Endothelial cell (in vitro differentiated cells): ENCODE results near the gene ORC6. TPM values are rescaled to one million over a fixed set of nuclear protein-coding genes. Genes with fewer than 3 reads are reported as not detected.

Source experiments
- DNase-seq: peaks from one replicate; pipeline ENCODE4 v3.0.0; 2021; ENCODE audit warnings: low spot score
- H3K27ac Mint-ChIP-seq: one replicate; pipeline ENCODE4 v1.8.0; 2021; ENCODE audit warnings: mixed read lengths, inconsistent platforms; ENCODE audit not compliant: unreplicated experiment
- H3K27me3 Mint-ChIP-seq: one replicate; pipeline ENCODE4 v1.8.0; 2021; ENCODE audit warnings: mild to moderate bottlenecking, moderate library complexity, mixed read lengths, inconsistent platforms; ENCODE audit not compliant: unreplicated experiment
- H3K36me3 Mint-ChIP-seq: one replicate; pipeline ENCODE4 v1.8.0; 2021; ENCODE audit warnings: mild to moderate bottlenecking, low read depth, mixed read lengths, inconsistent platforms; ENCODE audit not compliant: unreplicated experiment
- H3K4me1 Mint-ChIP-seq: one replicate; pipeline ENCODE4 v1.8.0; 2021; ENCODE audit warnings: mild to moderate bottlenecking, mixed read lengths, inconsistent platforms; ENCODE audit not compliant: unreplicated experiment
- H3K4me3 Mint-ChIP-seq: one replicate; pipeline ENCODE4 v1.8.0; 2021; ENCODE audit warnings: mild to moderate bottlenecking, mixed read lengths, inconsistent platforms; ENCODE audit not compliant: unreplicated experiment
- H3K9me3 Mint-ChIP-seq: one replicate; pipeline ENCODE4 v1.8.0; 2021; ENCODE audit warnings: mixed read lengths, inconsistent platforms; ENCODE audit not compliant: unreplicated experiment
- CTCF ChIP-seq: fragments of 200-600 bp; sonication (generic); IDR thresholded peaks from one replicate; pipeline ENCODE4 v1.5.0; 2021; ENCODE audit warnings: antibody characterized with exemption; ENCODE audit not compliant: unreplicated experiment
- total RNA-seq: library from RNA; stranded (reverse); fragmentation: NEBNext Ultra II Directional; extraction: Animal tissue kit (Norgen Biotek cat#: 25700); gene quantifications from one replicate; pipeline ENCODE4 v1.2.1, GENCODE V29; 2021; ENCODE audit not compliant: unreplicated experiment

ORC6 gene
- total RNA-seq, 1 donor from 2014 or later: 22.4 TPM

GRCh38 chr16:46700048-46700447 lies 10.6 kb downstream of the ORC6 start:
- H3K9me3 Mint-ChIP-seq: no peaks in the 10 kb centered on the region
- no peak overlapping the region for H3K27ac Mint-ChIP-seq
- no peaks in the 10 kb centered on the region for H3K4me1 Mint-ChIP-seq
- no peaks in the 10 kb centered on the region for H3K27me3 Mint-ChIP-seq
- H3K36me3 Mint-ChIP-seq: peaks cover 6% of the 10 kb centered on the region
- no peak overlapping the region for H3K4me3 Mint-ChIP-seq
- no peak for DNase-seq
- TF ChIP-seq CTCF: no peak

GRCh38 chr16:46701615-46702014 lies 12.2 kb downstream of the ORC6 start:
- Mint-ChIP-seq H3K4me1 (no peaks in the 10 kb centered on the region), H3K9me3 (no peaks in the 10 kb centered on the region), H3K27ac (no peak overlapping the region), H3K4me3 (no peak overlapping the region), H3K27me3 (no peaks in the 10 kb centered on the region), H3K36me3 (no peaks in the 10 kb centered on the region)
- no peak for TF ChIP-seq CTCF
- no peak for DNase-seq

- no peaks in the 10 kb centered on the region for H3K27me3 Mint-ChIP-seq
- H3K36me3 Mint-ChIP-seq: no peaks in the 10 kb centered on the region
- DNase-seq: no peak
- no peaks in the 10 kb centered on the region for H3K9me3 Mint-ChIP-seq
- no peak overlapping the region for H3K27ac Mint-ChIP-seq
- H3K4me1 Mint-ChIP-seq: no peaks in the 10 kb centered on the region
- no peak for TF ChIP-seq CTCF
- H3K4me3 Mint-ChIP-seq: no peak overlapping the region
These were observed 12.6 kb downstream of the ORC6 start for GRCh38 chr16:46702030-46702429.

GRCh38 chr16:46706642-46707041 lies 17.2 kb downstream of the ORC6 start:
- H3K4me1 Mint-ChIP-seq: peaks cover 2% of the 10 kb centered on the region
- TF ChIP-seq CTCF: no peak
- no peak overlapping the region for H3K4me3 Mint-ChIP-seq
- peaks cover 4% of the 10 kb centered on the region for H3K9me3 Mint-ChIP-seq
- no peaks in the 10 kb centered on the region for H3K36me3 Mint-ChIP-seq
- no peak overlapping the region for H3K27ac Mint-ChIP-seq
- peaks cover 1% of the 10 kb centered on the region for H3K27me3 Mint-ChIP-seq
- DNase-seq: no peak

GRCh38 chr16:46709469-46710005 lies 20.1 kb downstream of the ORC6 start:
- DNase-seq: no peak
- no peak overlapping the region for H3K27ac Mint-ChIP-seq
- peaks cover 3% of the 10 kb centered on the region for H3K27me3 Mint-ChIP-seq
- H3K4me3 Mint-ChIP-seq: no peak overlapping the region
- H3K4me1 Mint-ChIP-seq: peaks cover 2% of the 10 kb centered on the region
- H3K9me3 Mint-ChIP-seq: peaks cover 4% of the 10 kb centered on the region
- no peaks in the 10 kb centered on the region for H3K36me3 Mint-ChIP-seq
- TF ChIP-seq CTCF: no peak
